ENCODE data around the gene MUC4.

Gene MUC4, protein sequence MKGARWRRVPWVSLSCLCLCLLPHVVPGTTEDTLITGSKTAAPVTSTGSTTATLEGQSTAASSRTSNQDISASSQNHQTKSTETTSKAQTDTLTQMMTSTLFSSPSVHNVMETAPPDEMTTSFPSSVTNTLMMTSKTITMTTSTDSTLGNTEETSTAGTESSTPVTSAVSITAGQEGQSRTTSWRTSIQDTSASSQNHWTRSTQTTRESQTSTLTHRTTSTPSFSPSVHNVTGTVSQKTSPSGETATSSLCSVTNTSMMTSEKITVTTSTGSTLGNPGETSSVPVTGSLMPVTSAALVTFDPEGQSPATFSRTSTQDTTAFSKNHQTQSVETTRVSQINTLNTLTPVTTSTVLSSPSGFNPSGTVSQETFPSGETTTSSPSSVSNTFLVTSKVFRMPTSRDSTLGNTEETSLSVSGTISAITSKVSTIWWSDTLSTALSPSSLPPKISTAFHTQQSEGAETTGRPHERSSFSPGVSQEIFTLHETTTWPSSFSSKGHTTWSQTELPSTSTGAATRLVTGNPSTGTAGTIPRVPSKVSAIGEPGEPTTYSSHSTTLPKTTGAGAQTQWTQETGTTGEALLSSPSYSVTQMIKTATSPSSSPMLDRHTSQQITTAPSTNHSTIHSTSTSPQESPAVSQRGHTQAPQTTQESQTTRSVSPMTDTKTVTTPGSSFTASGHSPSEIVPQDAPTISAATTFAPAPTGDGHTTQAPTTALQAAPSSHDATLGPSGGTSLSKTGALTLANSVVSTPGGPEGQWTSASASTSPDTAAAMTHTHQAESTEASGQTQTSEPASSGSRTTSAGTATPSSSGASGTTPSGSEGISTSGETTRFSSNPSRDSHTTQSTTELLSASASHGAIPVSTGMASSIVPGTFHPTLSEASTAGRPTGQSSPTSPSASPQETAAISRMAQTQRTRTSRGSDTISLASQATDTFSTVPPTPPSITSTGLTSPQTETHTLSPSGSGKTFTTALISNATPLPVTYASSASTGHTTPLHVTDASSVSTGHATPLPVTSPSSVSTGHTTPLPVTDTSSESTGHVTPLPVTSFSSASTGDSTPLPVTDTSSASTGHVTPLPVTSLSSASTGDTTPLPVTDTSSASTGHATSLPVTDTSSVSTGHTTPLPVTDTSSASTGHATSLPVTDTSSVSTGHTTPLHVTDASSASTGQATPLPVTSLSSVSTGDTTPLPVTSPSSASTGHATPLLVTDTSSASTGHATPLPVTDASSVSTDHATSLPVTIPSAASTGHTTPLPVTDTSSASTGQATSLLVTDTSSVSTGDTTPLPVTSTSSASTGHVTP (N-terminal part only)

DNA sequence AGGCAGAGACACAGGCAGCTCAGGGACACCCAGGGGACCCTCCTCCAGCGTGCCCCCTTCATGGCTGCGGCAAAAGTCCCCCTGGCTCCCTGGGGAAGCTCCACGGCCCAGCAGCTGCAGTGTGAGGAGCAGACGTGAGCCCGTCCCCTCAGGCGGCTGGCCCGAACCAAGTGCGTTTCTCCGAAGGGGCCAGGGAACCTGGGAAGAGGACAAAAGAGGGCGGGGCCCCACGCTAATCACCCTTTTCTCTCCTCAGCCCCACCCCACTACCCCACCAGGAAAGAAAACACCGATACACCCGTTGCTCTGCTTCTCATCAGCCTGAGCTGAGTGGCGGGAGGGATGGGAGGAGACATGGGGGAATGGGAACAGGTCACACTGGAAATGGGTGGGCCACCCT, at the start of gene MUC4:
Gene MUC4, minus strand, starts transcription at position 174 of the 400 bp plus-strand sequence. Its CDS starts 112 bp downstream, at position 62.
- no peak for DNase-seq (ENCODE audit: low read depth in 2 of 2)

DNA sequence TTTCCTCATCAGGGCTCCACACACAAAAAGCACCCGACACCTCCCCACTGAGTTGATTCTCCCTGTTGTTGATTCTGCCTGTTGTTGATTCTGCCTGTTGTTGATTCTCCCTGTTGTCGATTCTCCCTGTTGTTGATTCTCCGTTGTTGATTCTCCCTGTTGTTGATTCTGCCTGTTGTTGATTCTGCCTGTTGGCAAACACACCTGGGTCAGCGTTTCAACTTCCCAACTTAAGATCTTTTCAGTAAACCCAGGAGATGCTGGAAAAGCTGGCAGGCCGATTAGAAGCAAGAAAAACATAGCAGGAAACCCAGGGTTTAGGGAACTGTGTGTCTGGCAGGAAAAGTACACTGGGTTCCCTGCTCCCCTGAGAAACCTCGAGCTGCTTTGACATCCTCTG, 48.7 kb upstream of the MUC4 start:
- no peak for DNase-seq (ENCODE audit: low read depth in 2 of 2)

DNA sequence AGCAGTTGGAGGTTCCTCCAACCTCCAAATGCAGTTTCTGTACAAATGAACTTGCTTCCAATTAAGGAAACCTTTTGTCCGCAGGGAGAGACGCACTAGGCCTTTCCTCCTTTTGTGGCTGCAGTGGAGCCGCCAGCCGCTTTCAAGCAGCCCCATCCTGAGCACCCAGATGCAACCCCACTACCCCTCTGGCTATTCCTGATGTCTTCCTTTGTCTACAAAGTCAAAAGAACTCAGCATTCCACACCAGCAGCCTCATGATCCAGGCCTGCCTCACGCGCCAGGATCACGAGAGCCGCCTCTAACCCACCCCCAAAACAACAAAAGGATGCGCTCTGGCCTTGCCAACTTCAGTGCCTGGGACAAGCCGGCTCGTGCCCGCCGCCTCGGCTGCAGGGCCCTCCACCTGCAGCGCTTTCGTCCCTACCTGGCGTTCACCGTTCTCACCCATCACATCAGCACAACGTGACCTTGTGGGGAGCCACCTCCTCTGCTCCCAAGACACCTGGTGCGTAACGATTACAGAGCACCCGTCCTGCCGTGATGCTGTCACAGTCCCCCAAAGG, 48.2 kb upstream of the MUC4 start:
- no peak for DNase-seq (ENCODE audit: low read depth in 2 of 2)

DNA sequence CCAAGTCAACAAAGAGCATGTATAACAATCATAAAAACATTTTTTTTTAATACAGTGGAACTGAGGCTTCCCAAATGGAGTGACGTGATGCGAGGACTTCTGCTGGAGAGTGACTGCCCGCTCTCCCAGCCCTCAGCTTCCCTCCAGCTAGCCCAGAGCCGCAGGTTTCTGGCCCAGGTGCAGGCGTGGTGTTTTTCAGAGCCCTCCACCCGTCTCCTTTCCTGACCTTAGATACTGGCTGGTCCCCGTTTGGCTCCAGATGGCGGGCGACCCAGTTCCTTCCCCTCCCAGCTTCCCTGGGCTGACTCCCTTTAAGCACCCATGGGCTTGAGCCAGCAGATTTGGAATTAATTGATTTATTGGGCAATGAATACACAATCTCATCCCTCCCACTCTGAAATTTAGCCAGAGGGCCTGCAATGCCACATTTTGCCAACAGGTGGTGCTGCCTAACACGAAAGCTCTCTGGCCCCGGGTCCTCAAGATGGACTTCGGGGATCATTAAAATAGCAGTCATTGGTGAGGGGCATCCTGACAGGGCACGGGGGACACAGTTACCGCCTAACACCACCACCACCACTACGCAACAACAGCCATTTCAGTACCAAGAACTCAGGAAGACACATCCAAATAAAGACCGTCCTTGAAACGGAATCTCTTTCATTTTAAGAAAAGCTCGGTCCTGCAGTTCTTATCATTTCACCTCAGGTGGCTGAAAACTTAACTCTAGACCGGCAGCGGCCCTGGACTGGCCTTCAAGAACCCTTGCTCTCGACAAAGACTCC, 47.5 kb upstream of the MUC4 start:
- peak; percentile 52 to 75 for DNase-seq (ENCODE audit: low read depth in 2 of 2)

DNA sequence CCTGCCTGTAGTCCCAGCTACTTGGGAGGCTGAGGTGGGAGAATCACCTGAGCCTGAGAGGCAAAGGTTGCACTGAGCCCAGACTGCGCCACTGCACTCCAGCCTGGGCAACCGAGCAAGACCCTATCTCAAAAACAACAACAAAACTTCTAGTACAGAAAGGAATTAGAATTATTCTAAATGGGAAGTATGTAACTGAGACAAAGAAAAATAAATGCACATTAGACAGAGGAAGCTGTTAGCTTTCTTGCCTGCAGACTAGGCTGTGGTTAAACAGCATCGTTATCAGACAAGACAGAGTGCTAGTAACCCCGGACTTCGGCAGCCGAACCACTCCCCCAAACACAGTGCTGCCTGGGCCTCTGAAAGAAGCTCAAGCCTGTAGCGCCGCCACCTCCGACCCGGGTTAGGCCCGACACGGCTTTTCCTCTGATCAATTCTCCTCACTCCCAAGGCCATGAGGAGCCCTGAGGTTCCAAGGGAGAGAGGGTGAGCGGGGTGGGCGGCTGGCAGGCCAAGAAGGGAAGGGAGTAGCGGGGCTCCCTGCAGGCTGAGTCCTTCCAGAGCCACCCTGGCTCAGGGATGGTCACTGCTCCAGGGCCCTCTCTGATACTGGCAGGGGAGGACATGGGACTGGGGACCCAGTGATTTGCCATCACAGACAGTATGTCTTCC, 44.8 kb upstream of the MUC4 start:
- DNase-seq (ENCODE audit: low read depth in 2 of 2): no peak

DNA sequence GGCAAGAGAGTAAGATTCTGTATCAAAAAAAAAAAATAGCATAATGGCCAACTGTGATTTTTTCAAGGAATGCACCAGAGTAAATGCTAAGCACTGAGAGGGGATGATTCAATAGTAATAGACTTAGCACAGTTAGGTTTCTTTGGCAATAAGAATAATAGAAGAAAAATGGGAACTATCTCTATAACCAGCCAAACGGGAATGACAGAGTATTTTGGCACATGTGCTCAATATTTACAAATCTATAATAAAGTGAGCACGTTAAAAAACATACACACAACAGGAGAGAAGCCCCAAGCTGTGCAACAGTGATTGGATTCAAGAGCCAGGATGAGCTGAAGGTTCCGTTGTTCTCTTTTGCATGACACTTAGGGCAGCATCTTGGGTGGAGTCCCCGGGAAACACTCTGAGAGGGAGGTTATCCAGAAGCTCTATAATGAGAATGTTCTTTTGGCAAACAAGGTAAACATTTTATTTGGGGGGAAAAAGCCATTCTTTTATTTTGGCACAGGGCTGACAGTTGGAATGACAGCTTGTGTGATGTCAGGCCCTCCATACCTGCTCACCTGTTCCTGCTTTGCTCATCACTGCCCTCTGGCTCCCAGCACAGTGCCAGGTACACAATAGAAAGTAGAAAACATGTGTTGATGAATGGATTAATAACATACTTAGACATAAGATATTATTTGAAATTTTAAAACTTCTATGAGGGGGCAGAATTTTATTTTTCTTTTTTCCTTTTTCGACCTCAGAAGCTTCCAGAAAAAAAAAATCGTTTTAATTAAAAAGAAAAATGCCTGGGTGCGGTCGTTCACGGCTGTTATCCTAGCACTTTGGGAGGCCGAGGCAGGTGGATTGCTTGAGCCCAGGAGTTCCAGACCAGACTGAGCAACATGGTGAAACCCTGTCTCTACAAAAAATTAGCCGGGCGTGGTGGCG, 44.0 kb upstream of the MUC4 start:
- no peak for DNase-seq (ENCODE audit: low read depth in 2 of 2)

DNA sequence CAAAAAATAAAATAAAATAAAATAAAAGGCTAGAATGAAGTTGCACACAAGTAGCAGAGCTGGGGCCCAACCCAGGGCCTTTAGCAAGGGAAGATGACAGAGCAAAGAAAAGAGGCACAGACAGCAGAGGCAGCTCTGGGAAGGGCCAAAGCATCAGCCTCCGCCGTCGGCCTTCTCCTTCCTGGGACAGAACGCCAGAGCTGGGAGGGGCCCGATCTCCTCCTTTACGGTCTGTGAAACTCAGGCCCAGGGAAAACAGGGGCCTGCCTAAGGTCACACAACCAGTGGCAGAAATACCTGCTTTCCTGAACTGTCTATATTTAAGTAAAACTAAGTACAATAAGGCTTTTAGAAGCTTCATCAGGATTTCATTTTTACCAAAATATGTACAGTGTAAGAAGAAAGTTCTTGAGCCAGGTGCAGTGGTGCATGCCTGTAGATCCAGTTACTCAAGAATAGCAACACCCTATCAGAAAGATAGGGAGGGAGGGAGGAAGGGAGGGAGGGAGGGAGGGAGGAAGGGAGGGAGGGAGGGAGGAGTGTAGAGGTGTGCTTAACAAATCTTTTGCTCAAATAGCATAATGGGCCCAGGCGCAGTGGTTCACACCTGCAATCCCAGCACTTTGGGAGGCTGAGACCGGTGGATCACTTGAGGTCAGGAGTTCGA, 43.0 kb upstream of the MUC4 start:
- DNase-seq (ENCODE audit: low read depth in 2 of 2): no peak

DNA sequence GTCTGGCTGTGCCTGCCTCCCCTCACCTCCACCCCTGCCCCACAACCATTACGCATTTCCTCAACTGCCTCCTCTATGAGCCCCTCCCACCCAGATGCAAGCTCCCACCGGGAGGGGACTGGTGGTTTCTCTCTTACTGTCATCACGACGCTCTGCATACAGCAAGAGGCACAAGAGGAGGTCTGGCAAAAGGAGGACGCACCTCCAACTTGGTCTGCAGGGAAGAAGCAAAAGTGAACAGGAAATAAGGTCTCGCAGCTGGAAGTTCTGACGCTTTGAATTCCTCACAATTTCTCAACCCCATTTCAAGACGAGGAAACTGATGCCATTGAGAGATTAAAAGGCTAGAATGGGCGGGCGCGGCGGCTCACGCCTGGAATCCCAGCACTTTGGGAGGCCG, 42.3 kb upstream of the MUC4 start:
- no peak for DNase-seq (ENCODE audit: low read depth in 2 of 2)

DNA sequence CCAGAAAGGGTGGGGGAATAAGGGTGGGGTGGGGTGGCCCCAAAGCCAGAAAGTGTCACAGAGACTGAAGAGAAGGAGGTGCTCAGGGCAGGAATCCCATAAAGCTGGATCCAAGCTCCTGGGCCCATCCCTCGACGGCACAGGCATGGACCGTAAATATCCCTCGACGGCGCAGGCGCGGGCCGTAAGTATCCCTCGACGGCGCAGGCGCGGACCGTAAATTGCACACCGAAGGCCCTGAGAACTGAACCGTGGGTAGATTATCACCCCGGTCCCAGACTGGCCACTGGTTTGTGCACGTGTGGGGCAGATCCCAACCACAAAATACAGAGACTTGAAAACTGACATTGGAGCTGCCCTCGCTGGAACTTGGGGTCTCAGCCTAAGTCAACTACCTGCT, 41.3 kb upstream of the MUC4 start:
- DNase-seq (ENCODE audit: low read depth in 2 of 2): no peak

DNA sequence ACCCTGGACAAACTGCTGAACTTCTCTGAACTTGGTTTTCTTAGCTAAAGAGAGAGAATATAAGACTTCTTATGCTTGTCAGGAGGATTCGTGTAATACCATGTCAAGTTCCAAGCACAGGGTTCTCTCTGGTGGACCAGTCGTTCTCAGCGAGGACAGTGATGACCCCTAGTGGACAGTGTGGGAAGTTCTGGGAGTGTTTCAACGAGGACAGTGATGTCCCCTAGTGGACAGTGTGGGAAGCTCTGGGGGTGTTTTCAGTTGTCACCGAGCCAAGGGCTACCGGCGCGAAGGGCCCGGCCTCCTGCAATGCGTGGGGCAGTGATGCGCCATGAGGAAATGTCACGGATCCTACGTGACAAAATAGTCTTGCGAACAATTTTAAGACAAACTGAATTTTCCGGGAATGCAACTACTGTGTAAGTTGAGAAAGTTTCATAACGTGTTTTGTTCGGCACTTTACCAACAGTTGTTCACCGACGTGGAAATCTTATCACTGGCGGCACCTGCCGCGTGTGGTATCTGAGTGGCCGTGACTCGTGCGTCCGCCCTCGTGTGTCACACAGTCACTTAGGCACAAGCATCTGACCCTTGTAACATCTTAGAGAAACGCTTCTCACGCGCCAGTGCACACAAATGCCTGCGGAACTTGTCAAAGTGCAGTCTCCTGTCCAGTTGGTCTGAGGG, 39.3 kb upstream of the MUC4 start:
- DNase-seq (ENCODE audit: low read depth in 2 of 2): peak; percentile 66 to 78

DNA sequence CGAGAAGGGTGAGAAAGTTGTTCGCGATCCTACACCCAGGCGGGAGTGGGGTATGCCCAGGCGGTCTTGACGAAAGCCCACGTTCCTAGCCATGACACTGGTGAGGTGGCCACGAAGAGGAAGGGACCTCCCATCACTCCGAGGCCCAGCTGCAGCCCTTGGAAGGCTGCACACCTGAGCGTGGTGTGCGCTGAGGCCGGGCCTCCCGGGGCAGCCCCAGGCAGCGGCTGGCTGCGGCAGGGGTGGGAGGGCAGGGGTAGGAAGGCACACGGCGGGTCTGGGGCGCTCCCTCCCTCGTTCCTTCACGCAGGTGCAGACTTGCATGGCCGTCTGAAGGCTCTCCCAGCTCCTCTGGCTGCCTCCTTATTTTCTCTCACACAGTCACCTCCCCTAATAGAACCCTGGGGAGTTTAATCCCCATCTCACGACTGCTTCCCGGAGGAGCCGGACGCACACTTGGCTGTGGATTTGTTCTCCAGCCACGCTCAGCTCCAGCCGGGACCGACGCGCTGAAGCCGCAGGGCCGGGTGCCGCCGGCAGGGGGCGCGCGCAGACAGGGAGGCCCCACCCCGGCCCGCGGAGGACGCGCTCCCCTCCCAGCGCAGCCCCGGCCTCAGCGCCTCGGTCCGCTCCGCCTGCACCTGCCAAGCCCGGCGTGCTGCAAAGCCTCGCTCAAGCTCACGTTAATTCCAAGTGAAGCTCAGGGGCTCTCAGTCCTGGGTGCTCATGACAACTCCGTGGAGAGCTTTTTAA, 37.8 kb upstream of the MUC4 start:
- no peak for DNase-seq (ENCODE audit: low read depth in 2 of 2)

DNA sequence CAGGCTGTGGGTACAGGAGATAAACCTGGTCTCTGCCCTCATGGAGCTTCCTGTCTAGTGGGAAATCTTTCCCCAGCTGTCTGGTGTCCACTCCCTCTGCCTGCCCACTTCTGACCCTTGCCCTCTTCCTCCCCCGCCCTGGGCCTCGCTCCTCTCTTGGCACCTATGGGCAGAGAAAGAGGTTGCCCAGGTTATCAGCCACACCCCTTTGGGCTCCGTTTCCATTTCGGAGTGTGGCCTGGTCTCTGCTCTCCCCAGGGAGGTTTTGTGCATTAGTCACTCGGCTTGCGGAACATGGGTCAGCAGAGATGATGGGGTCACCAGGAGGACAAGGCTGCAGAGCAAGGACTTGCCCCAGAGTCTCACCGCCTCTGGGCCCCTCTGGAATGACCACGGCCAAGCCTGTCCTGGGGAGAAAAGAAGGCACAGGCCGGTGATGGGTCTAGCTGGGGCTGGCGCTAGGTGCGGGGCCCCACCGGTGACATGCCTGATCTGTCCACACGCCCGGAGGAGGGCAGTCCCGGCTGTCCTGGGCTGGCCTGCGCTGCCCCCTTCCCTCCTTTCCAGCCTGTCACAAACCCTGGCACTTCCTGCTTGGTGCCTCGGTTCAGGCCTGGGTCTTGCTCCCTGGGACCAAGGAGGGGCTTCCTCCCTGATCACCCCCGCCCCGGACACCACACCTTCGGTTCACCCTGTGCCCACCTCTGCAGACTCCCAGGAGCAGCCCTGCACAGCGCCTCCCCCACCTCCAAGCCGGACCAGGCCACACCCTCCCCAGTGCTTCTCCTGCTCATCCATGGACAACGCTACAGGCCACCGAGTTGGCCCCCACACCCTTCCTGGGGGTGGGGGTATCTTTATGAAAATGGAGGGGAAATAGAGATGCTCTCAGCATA, 35.6 kb upstream of the MUC4 start:
- DNase-seq (ENCODE audit: low read depth in 2 of 2): no peak

DNA sequence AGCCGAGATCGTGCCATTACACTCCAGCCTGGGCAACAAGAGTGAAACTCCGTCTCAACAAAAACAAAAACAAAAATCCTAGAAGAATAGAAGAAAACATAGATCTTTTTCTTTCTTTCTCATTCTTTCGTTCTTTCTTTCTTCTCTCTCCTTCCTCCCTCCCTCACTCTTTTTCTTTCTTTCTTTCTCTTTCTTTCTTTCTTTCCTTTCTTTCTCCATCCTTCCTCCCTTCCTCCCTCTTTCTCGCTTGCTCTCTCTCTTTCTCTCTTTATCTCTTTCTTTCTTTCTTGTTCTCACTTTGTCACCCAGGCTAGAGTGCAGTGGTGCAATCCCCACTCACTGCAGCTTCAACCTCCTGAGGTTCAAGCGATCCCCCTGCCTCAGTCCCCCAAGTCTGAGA, 33.8 kb upstream of the MUC4 start:
- no peak for DNase-seq (ENCODE audit: low read depth in 2 of 2)

DNA sequence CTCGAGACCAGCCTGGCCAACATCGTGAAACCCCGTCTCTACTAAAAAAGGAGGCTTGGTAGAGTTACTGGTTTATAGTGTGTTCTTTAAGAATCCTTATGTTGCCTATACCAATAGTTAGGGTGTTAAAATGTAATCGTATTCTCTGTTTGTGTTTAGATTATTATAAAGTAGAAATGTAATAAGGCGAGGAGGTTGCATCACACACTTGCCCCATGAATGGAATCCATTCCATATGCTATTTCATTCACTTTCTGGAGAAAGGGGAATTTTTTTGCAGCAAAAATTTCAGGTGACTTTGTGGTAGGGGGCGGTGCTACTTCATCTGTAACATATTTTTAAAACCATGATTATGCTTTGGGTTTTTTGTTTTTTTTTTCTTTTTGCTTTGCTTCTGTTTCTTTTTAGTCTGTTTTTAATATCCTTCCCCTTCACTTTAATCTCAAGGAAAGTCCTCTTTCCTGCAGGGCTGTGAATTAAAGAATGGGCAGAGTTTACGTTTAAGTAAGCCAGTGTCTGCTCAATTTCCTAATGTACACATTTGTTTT, 33.0 kb upstream of the MUC4 start:
- DNase-seq (ENCODE audit: low read depth in 2 of 2): no peak

DNA sequence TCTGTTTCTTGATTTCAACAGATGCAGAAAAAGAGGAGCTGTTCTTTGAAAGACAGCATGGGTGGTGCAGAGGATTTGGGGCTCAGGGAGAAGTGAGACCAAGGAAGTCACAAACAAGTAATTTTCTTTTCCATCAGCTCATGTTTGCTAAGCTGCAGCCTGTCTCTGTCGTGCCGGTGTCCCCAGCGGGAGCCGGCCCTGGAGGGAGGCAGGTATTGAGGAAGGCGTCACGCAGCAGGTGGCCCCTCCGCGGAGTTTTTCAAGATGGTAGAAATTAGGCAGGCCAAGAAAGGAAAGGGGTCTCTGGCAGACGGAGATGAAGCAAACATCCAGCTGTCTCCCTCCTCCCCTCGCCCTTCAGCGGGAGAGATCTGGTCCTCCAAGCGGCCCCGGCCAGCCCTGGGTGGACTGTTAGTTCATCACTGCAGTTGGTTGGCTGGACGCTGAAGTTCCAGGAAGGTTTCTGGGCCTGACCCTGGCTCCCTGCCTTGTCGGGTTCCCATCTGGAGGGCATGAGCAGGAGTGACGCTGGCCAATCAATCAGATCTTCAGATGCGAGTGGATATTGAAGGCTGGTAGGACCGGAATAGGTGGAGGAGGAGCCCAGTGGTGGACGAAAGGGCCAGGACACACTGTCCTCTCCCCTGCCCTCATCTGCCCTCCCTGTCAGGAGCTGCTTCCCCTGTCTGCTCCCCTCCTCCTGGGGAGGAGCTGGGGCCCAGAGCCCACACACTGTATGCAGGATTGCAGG, 27.7 kb upstream of the MUC4 start:
- DNase-seq (ENCODE audit: low read depth in 2 of 2): no peak
